Stimulated activated CD8-positive, alpha-beta memory T cell treated with anti-CD3 and anti-CD28 coated beads, Interleukin-7, amount 100 ng/mL, for 4 hours (primary cell): Measurements from ENCODE around the gene GBF1.
"Not testable (repeated sequence)": the region's sequence is repeated elsewhere in the genome, so short reads cannot be mapped to it uniquely, and the experiment has no call there.

ENCODE experiments used
- DNase-seq, 2 donors: peaks; one replicate each; pipeline ENCODE4 v3.0.0-alpha.2; 2020; ENCODE audit warnings: low read depth in 2 of 2

The GBF1 gene, protein sequence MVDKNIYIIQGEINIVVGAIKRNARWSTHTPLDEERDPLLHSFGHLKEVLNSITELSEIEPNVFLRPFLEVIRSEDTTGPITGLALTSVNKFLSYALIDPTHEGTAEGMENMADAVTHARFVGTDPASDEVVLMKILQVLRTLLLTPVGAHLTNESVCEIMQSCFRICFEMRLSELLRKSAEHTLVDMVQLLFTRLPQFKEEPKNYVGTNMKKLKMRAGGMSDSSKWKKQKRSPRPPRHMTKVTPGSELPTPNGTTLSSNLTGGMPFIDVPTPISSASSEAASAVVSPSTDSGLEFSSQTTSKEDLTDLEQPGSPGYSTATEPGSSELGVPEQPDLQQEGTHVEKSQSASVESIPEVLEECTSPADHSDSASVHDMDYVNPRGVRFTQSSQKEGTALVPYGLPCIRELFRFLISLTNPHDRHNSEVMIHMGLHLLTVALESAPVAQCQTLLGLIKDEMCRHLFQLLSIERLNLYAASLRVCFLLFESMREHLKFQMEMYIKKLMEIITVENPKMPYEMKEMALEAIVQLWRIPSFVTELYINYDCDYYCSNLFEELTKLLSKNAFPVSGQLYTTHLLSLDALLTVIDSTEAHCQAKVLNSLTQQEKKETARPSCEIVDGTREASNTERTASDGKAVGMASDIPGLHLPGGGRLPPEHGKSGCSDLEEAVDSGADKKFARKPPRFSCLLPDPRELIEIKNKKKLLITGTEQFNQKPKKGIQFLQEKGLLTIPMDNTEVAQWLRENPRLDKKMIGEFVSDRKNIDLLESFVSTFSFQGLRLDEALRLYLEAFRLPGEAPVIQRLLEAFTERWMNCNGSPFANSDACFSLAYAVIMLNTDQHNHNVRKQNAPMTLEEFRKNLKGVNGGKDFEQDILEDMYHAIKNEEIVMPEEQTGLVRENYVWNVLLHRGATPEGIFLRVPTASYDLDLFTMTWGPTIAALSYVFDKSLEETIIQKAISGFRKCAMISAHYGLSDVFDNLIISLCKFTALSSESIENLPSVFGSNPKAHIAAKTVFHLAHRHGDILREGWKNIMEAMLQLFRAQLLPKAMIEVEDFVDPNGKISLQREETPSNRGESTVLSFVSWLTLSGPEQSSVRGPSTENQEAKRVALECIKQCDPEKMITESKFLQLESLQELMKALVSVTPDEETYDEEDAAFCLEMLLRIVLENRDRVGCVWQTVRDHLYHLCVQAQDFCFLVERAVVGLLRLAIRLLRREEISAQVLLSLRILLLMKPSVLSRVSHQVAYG (N-terminal part only)

GRCh38 chr10:102245082-102245931, at the start of gene GBF1:
TSS of gene GBF1 (plus strand) at chr10:102245532. CDS start at chr10:102258939, 13,407 bp downstream.
- peak; percentile 81 to 82 for DNase-seq

DNA sequence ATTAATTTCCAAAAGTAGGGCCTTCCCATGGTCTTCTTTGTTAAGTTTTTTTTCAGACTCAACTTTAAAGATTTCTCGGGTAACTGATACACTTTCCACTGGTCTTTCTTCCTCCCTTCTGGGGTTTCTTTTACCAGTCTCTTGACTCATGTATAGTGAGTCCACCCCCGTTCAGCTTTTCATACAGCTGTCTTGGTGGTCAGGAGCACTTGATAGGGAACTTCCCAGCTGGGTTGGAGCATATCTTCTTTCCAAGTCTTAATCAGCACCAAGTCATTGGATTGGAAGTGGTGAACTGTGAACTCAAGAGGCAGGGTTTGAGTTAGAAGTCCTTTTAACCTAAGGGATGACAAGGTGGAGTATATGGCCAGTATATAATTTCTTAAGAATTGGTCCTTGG, 48.4 kb upstream of the GBF1 start:
- DNase-seq = no peak

- DNase-seq = no peak
These were observed 47.3 kb upstream of the GBF1 start for GRCh38 chr10:102198027-102198426.

GRCh38 chr10:102200751-102201640, 44.3 kb upstream of the GBF1 start:
- DNase-seq = no peak

GRCh38 chr10:102202386-102202785, 42.9 kb upstream of the GBF1 start:
- DNase-seq = no peak

DNA sequence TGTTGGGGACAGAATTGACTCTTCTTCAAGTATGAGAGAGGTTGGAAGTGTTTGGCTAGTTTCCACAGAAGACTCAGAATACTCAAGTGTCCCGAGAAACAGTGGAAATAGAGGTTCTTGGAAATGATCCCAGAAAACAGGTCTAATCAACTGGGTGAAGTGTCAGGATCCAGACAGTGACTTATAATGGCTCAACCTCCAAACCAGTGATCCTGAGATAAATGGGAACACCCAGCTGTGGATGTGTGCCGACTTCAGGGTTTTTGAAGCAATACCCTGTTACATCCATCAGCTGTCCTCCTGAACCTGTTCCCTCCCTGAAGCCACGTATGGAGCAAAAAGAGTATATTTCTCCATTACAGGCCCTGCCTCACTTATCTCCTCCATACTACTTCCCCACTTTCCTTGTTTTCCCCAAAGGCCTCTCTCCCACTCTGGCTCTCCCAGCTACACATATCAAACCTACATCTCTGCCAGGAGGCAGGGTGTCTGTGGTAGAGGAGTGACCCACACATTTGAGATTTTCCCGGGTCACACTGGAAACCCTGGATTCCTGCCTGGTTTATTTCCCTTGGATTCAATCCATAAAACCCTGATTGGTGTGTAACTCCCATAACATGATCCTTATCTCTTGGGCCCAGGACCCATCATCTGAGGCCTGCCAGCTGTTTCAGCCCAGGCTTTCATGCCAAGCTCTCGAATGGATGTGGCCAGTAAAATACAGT, 36.9 kb upstream of the GBF1 start:
- no peak for DNase-seq

GRCh38 chr10:102211615-102212299, 33.6 kb upstream of the GBF1 start:
- DNase-seq = no peak

DNA sequence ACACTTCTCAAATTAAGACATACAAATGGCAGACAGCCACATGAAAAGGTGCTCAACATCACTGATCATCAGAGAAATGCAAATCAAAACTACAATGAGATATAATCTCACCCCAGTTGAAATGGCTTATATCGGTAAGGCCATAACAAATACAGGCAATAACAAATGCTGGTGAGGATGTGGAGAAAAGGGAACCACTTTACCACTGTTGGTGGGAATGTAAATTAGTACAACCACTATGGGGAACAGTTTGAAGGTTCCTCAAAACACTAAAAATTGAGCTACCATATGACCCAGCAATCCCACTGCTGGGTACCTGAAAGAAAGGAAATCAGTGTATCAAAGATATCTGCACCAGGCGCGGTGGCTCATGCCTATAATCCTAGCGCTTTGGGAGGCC, 31.7 kb upstream of the GBF1 start:
- not testable (repeated sequence) for DNase-seq

DNA sequence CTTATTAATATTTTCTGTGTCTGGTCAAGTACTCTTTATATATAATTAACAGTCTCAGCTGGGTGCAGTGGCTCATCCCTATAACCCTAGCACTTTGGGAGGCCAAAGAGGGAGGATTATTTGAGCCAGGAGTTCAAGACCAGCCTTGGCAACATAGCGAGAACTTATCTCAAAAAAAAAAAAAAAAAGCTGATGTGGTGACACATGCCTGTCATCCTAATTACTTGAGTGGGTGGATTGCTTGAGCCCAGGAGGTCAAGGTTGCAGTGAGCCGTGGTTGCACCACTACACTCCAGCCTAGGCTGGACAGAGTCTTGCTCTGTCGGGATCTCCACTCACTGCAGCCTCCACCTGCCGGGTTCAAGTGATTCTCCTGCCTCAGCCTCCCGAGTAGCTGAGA, 26.0 kb upstream of the GBF1 start:
- DNase-seq = no peak

DNA sequence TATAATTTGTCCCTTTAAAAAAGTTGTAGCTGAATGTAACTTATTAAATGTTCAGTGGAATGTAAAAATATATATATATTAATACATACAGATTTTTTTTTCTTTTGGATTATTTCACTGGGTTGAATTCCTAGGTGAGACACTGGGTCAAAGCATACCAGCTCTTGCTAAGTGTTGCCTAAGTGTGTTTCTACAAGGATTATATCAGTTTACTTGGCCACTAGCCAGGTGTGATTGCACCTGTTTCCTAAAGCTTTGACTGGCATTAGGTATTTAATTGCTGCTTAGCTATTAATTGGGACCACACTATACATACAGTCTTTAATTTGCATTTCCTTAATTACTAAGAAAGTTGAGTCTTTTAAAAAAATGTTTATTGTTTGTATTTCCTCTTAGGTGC, 24.7 kb upstream of the GBF1 start:
- DNase-seq = no peak

- DNase-seq = no peak
These were observed 22.5 kb upstream of the GBF1 start for GRCh38 chr10:102222797-102223196.

DNA sequence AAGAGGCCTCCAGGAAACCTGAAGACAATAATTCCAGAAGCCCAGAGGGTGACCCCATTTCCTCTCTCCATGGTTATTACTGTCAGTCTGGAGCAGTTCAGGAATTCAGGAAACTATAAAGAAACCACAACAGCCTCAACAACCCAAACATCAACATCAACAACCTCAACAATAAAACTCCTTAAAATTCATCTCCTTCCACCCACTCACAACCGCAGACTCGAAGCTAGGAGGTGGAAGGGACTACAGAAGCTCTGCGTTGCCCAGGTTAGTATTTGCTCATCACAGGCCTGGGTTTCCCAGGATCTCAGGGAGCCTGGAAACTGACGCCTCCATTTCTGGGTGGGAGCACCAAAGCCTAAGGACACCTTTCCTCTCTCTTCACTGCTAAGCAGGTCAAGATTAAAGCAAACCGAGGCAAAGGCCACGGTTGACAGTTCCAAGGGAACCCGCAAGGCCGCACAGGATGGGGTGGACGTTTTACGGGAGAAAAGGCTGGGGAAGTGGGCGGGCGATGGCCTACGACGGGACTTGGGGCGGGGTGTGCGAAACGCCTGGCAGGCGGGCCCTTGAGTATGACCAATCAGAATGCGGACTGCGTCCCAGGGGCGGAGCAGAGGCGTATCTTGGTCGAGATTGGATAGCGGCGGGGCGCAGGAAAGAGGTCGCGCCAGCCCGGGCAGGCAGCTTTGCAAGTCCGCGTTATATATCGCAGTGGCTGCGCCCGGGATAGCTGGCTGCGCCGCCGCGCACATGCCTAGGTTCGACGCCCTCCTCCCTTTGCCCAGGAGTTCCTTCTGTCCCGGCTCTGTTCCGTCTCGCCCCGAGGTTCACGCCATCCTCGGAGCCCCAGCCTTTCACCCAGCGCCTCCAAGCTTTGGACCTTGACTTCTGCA, 19.4 kb upstream of the GBF1 start, which contains the start of gene ELOVL3:
Gene ELOVL3 (plus strand): TSS at position 654 of the 896 bp plus-strand sequence. CDS start 250 bp downstream, outside the sequence.
- peak; percentile 58 to 76 for DNase-seq

DNA sequence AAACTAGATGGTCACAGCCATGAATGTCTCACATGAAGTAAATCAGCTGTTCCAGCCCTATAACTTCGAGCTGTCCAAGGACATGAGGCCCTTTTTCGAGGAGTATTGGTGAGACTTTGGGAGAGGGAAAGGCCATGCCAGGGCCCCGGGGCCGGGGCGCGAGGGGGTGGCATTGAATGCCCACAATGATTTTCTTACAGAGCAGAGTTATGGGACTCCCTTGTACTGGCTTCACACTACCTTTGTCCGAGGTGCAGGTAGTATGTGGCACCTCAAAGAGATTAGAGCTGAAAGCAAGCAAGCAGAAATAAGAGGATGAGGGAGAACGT, 18.8 kb upstream of the GBF1 start:
- DNase-seq = no peak

DNA sequence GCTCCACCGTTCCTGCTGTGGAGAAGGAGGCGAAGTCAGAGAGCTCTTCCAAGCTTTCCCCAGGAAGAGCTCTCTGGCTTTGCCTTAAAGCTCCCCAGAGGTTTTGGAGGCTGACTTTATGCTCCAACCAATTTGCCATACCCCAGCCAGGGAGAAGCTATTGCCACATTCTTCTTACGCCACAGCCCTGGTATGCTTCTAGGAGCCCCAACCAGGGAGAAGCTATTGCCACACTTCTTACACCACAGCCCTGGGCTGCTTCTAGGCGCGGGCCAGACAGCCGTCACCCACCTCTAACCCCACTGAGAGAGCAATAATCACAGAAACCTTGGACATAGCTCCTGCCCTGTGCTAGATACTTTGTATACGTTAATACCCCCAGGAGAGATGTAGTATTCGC, 18.3 kb upstream of the GBF1 start:
- DNase-seq = no peak

- peak; percentile 73 to 74 for DNase-seq
These were observed 15.5 kb upstream of the GBF1 start for GRCh38 chr10:102229810-102230263.

- no peak for DNase-seq
These were observed 15.0 kb upstream of the GBF1 start for GRCh38 chr10:102230264-102230860.

DNA sequence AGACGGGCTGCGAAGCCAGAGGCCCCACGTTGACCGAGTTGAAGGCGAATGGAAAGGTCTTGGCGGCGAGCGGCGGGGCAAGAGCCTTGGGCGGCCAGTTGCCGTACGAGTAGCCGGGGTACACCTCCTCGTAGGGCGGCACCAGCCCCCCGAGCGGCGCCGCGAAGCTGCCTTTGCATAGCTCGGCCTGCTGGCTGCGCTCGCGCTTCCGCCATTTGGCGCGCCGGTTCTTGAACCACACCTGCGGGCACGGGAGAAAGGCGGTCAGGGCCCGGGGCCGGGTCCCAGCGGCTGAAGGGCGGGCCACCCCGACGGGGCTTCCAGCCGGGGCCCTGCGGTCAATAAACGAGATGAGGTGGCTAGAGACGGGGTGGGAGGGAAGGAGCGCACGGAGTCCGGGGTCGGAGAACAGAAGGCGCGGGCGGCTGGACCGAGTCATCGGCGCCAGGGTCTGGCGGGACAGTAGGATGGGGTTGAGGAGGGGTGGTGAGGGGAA, 14.4 kb upstream of the GBF1 start:
- peak in 1 of 2 donors; percentile 30 for DNase-seq
